Hepatocyte (in vitro differentiated cells): Measurements from ENCODE around the gene USP3. TPM values are rescaled to one million over a fixed set of nuclear protein-coding genes. Genes with fewer than 3 reads are reported as not detected.

ENCODE experiments used
- DNase-seq: peaks from one replicate; pipeline ENCODE4 v3.0.0-alpha.2; 2016; ENCODE audit warnings: low spot score
- H2AFZ ChIP-seq: fragments of 200-600 bp; sonication (generic); 2 replicates; pipeline ENCODE4 v1.6.0; 2016; ENCODE audit warnings: antibody characterized with exemption, mild to moderate bottlenecking
- H3K27ac ChIP-seq: fragments of 200-600 bp; sonication (generic); 2 replicates; pipeline ENCODE4 v1.5.1; 2016; ENCODE audit warnings: mild to moderate bottlenecking
- H3K27me3 ChIP-seq: fragments of 200-600 bp; sonication (generic); 2 replicates; pipeline ENCODE4 v1.6.1; 2016
- H3K36me3 ChIP-seq: fragments of 200-600 bp; sonication (generic); replicated peaks from 2 replicates; pipeline ENCODE4 v1.5.1; 2016; ENCODE audit warnings: low read depth; ENCODE audit not compliant: insufficient read depth
- H3K4me1 ChIP-seq: fragments of 200-600 bp; sonication (generic); 2 replicates; pipeline ENCODE4 v1.5.1; 2016; ENCODE audit warnings: mild to moderate bottlenecking, moderate library complexity; ENCODE audit not compliant: insufficient read depth
- H3K4me2 ChIP-seq: fragments of 200-600 bp; sonication (generic); 2 replicates; pipeline ENCODE4 v1.6.0; 2016
- H3K4me3 ChIP-seq: fragments of 200-600 bp; sonication (generic); 2 replicates; pipeline ENCODE4 v1.5.1; 2016; ENCODE audit warnings: mild to moderate bottlenecking
- H3K79me2 ChIP-seq: fragments of 200-600 bp; sonication (generic); 2 replicates; pipeline ENCODE4 v1.6.0; 2017; ENCODE audit warnings: mild to moderate bottlenecking
- H3K9me2 ChIP-seq: fragments of 200-600 bp; sonication (generic); replicated peaks from 2 replicates; pipeline ENCODE4 v1.6.0; 2017; ENCODE audit warnings: mild to moderate bottlenecking; ENCODE audit not compliant: insufficient read depth
- H3K9me3 ChIP-seq: fragments of 200-600 bp; sonication (generic); 2 replicates; pipeline ENCODE4 v1.5.1; 2016; ENCODE audit warnings: low read depth, mild to moderate bottlenecking
- H4K20me1 ChIP-seq: fragments of 200-600 bp; sonication (generic); 2 replicates; pipeline ENCODE4 v1.6.0; 2016; ENCODE audit warnings: mild to moderate bottlenecking; ENCODE audit not compliant: insufficient read depth, poor library complexity, severe bottlenecking
- CTCF ChIP-seq: fragments of 200-600 bp; sonication (generic); IDR thresholded peaks from 2 replicates; pipeline ENCODE4 v1.5.1; 2016; ENCODE audit warnings: antibody characterized with exemption, mild to moderate bottlenecking; ENCODE audit not compliant: poor library complexity
- EZH2 ChIP-seq: fragments of 200-600 bp; sonication (generic); IDR thresholded peaks from 2 replicates; pipeline ENCODE4 v1.6.1; 2016; ENCODE audit warnings: antibody characterized with exemption, mild to moderate bottlenecking, borderline replicate concordance
- EZH2phosphoT487 ChIP-seq: fragments of 200-600 bp; sonication (generic); IDR thresholded peaks from one replicate; pipeline ENCODE4 v1.6.1; 2018; ENCODE audit warnings: antibody characterized with exemption, mild to moderate bottlenecking, low read depth, moderate library complexity; ENCODE audit not compliant: unreplicated experiment, severe bottlenecking
- WGBS: methylation state at CpG from one replicate; pipeline ENCODE4 v1.1.6; 2016; ENCODE audit warnings: low lambda C conversion rate; ENCODE audit errors: missing lambda C conversion rate; 5-methylcytosine and 5-hydroxymethylcytosine counted together
- polyA plus RNA-seq: library from polyadenylated mRNA; unstranded; fragments of >200 nt; fragmentation: Nextera tagmentation; extraction: Ambion mirVana; gene quantifications from 2 replicates; pipeline ENCODE4 v1.2.1, GENCODE V29; 2016
- total RNA-seq: library from RNA; depleted of rRNA; stranded (reverse); fragments of >200 nt; gene quantifications from 2 replicates; pipeline ENCODE4 v1.2.3, GENCODE V29; 2014

Gene USP3
- 55.4 and 61.2 TPM in 2 replicates for total RNA-seq
- polyA plus RNA-seq, result 25.7 and 30.5 TPM in 2 replicates

GRCh38 chr15:63504247-63504978, at the start of gene USP3:
Gene USP3, plus strand, starts transcription at chr15:63504593. Its CDS starts 147 bp downstream, at chr15:63504740.
- H3K27me3 ChIP-seq, result no peaks in the 10 kb centered on the region
- H3K79me2 ChIP-seq, result peaks cover 43% of the 10 kb centered on the region
- H3K4me1 ChIP-seq, result peaks cover 53% of the 10 kb centered on the region
- H3K4me2 ChIP-seq, result peak within 1 kb of the TSS; percentile 90
- H3K4me3 ChIP-seq, result peak within 1 kb of the TSS; percentile 79
- 0% methylated on average over 49 of the region's 88 CpGs for WGBS
- TF ChIP-seq EZH2phosphoT487 (no peak), EZH2 (no peak), CTCF (peak; percentile 52)
- no peaks in the 10 kb centered on the region for H3K9me3 ChIP-seq
- peaks cover 36% of the 10 kb centered on the region for H4K20me1 ChIP-seq
- no peaks in the 10 kb centered on the region for H3K9me2 ChIP-seq
- H3K36me3 ChIP-seq, result no peaks in the 10 kb centered on the region
- H3K27ac ChIP-seq, result peak within 1 kb of the TSS; percentile 99
- peak within 1 kb of the TSS; percentile 69 for H2AFZ ChIP-seq
- DNase-seq, result peak; percentile 97

- H3K9me2 ChIP-seq, result no peaks in the 10 kb centered on the region
- H3K4me3 ChIP-seq, result no peak overlapping the region
- 85% methylated on average over 1 of the region's 1 CpG for WGBS
- no peak overlapping the region for H3K27ac ChIP-seq
- no peaks in the 10 kb centered on the region for H3K9me3 ChIP-seq
- no peaks in the 10 kb centered on the region for H3K36me3 ChIP-seq
- H3K79me2 ChIP-seq, result no peaks in the 10 kb centered on the region
- no peak for DNase-seq
- no peaks in the 10 kb centered on the region for H3K27me3 ChIP-seq
- no peak overlapping the region for H3K4me2 ChIP-seq
- no peaks in the 10 kb centered on the region for H4K20me1 ChIP-seq
- TF ChIP-seq CTCF (no peak), EZH2 (no peak), EZH2phosphoT487 (no peak)
- no peak overlapping the region for H2AFZ ChIP-seq
- peaks cover 4% of the 10 kb centered on the region for H3K4me1 ChIP-seq
Observed at GRCh38 chr15:63456258-63456657, 48.1 kb upstream of the USP3 start.

- H3K27ac ChIP-seq, result no peak overlapping the region
- TF ChIP-seq EZH2phosphoT487 (no peak), EZH2 (no peak), CTCF (no peak)
- 62% methylated on average over 5 of the region's 5 CpGs for WGBS
- no peaks in the 10 kb centered on the region for H3K27me3 ChIP-seq
- no peak for DNase-seq
- H3K79me2 ChIP-seq, result no peaks in the 10 kb centered on the region
- H3K4me1 ChIP-seq, result peaks cover 14% of the 10 kb centered on the region
- H4K20me1 ChIP-seq, result no peaks in the 10 kb centered on the region
- no peak overlapping the region for H3K4me2 ChIP-seq
- no peak overlapping the region for H3K4me3 ChIP-seq
- H2AFZ ChIP-seq, result no peak overlapping the region
- H3K9me2 ChIP-seq, result no peaks in the 10 kb centered on the region
- H3K9me3 ChIP-seq, result no peaks in the 10 kb centered on the region
- H3K36me3 ChIP-seq, result no peaks in the 10 kb centered on the region
Observed at GRCh38 chr15:63457379-63457778, 47.0 kb upstream of the USP3 start.
